Gastrocnemius medialis (tissue), 4 donors: Measurements from ENCODE around the gene TPT1. TPM values are rescaled to one million over a fixed set of nuclear protein-coding genes. Genes with fewer than 3 reads are reported as not detected.
A peak's percentile ranks its signal among the peaks of the same experiment; 100 is the strongest.

Experiments used
- ATAC-seq, 2 donors: fragments of 150-250 bp; one replicate each; pipeline ENCODE4 v1.9.1; 2016
- DNase-seq, 2 donors: peaks; one replicate each; pipeline ENCODE4 v3.0.0-alpha.2; 2019
- H3K27ac ChIP-seq, 4 donors: fragments of 200-600 bp; sonication (generic); 1 replicate in 1 of 4; 2 replicates in 3 of 4; pipeline ENCODE4 v1.5.1; 2016 to 2018; ENCODE audit warnings: mild to moderate bottlenecking in 2 of 4, moderate library complexity in 1 of 4
- H3K27me3 ChIP-seq, 3 donors: fragments of 200-600 bp; sonication (generic) in 2 of 3; 1 replicate in 1 of 3; 2 replicates in 2 of 3; pipeline versions ENCODE4 v1.5.1 to v1.6.0; 2016 to 2019; ENCODE audit warnings: mild to moderate bottlenecking in 1 of 3, moderate library complexity in 1 of 3
- H3K36me3 ChIP-seq, 2 donors: fragments of 200-600 bp; sonication (generic) in 1 of 2; one replicate each; pipeline ENCODE4 v1.5.1; 2017 to 2018
- H3K4me1 ChIP-seq, 2 donors: fragments of 200-600 bp; sonication (generic) in 1 of 2; one replicate each; pipeline ENCODE4 v1.5.1; 2016 to 2017; ENCODE audit warnings: mild to moderate bottlenecking in 2 of 2
- H3K4me3 ChIP-seq, 4 donors: fragments of 200-600 bp; sonication (generic) in 3 of 4; 1 replicate in 1 of 4; 2 replicates in 3 of 4; pipeline ENCODE4 v1.5.1; 2016 to 2019; ENCODE audit warnings: mild to moderate bottlenecking in 2 of 4
- H3K9me3 ChIP-seq, 3 donors: fragments of 200-600 bp; sonication (generic) in 2 of 3; 1 replicate in 1 of 3; 2 replicates in 2 of 3; pipeline ENCODE4 v1.5.1; 2016 to 2019
- CTCF ChIP-seq, 5 experiments: fragments of 450-650 bp in 3 of 5; fragments of 200-600 bp in 2 of 5; sonication (generic) in 2 of 5; IDR thresholded peaks in 4 of 5; conservative IDR thresholded peaks in 1 of 5; 1 replicate in 4 of 5; 2 replicates in 1 of 5; pipeline ENCODE4 v1.5.1; 2016 to 2019; ENCODE audit warnings: antibody characterized with exemption in 5 of 5, mild to moderate bottlenecking in 3 of 5, moderate library complexity in 3 of 5
- POLR2A ChIP-seq, 2 donors: fragments of 450-650 bp; IDR thresholded peaks; one replicate each; pipeline ENCODE4 v1.6.1; 2017; ENCODE audit warnings: antibody characterized with exemption in 2 of 2, mild to moderate bottlenecking in 2 of 2, moderate library complexity in 2 of 2
- in situ Hi-C, 4 donors: fragments of 200-750 bp; cut with MboI; loops; one replicate each; pipeline versions ENCODE4 v1.15.0 to v1.8.0; 2017; ENCODE audit warnings: low sequenced_read_pairs in 4 of 4
- intact Hi-C: fragments of 100-400 bp; cut with DNase I; formaldehyde crosslinking; loops from one replicate; pipeline ENCODE4 v1.15.1; 2023; ENCODE audit warnings: low total_unique reads
- total RNA-seq, 4 donors: library from RNA; depleted of rRNA; stranded (reverse); fragments of >200 nt; gene quantifications; one replicate each; pipeline versions ENCODE4 v1.1.0 to v1.2.3, GENCODE V29; 2016

TPT1 gene
- total RNA-seq, 4 donors from 2014 or later: 4,595 to 7,577 (median 5,951) TPM

- TF ChIP-seq CTCF (IDR thresholded peaks at IDR 0.05 in 4 of 5, conservative IDR thresholded peaks at IDR 0.05 in 1 of 5) (peak in 1 of 5 experiments; percentile 2), POLR2A (IDR thresholded peaks at IDR 0.05) (no peak)
- H3K4me1 ChIP-seq: peaks cover 28 to 43% of the 10 kb centered on the region in 2 donors
- H3K36me3 ChIP-seq: peaks cover 8 to 32% of the 10 kb centered on the region in 2 donors
Measured at GRCh38 chr13:45341799-45342500, 967 bp upstream of the TPT1 start.

GRCh38 chr13:45340422-45341033, 455 bp downstream of the TPT1 start:
- in situ Hi-C loops (loop anchor here in 1 of 4 donors (10.0 kb wide), 1 partner anchor 124 kb away; the partner anchor contains the start of gene COG3), intact Hi-C loops (loop anchor here (1.0 to 2.0 kb wide), 3 partner anchors 74 to 124 kb away; partner anchors contain the start of genes COG3 and SLC25A30)
- Histone ChIP-seq H3K27me3 (no peaks in the 10 kb centered on the region), H3K4me1 (peaks cover 42 to 57% of the 10 kb centered on the region in 2 donors), H3K36me3 (peaks cover 8 to 46% of the 10 kb centered on the region in 2 donors), H3K4me3 (peak overlapping the region; percentile 66 to 100 (median 90)), H3K27ac (peak overlapping the region; percentile 97 to 100 (median 99)), H3K9me3 (no peaks in the 10 kb centered on the region)
- peak; percentile 92 to 95 for DNase-seq
- TF ChIP-seq CTCF (IDR thresholded peaks at IDR 0.05 in 4 of 5, conservative IDR thresholded peaks at IDR 0.05 in 1 of 5): peak in 4 of 5 experiments; percentile 49 to 70 (median 66)
- TF ChIP-seq POLR2A (IDR thresholded peaks at IDR 0.05): no peak
- ATAC-seq: peak; percentile 70 to 72

More at GRCh38 chr13:45341799-45342500, 967 bp upstream of the TPT1 start:
- DNase-seq (peak; percentile 24 to 70), ATAC-seq (peak; percentile 26 to 32)
- no peaks in the 10 kb centered on the region for H3K9me3 ChIP-seq
- intact Hi-C loops: loop anchor here (1.0 to 2.0 kb wide), 3 partner anchors 73 to 122 kb away; partner anchors contain the start of genes COG3 and SLC25A30
- H3K27me3 ChIP-seq: no peaks in the 10 kb centered on the region
- H3K4me3 ChIP-seq: peak overlapping the region; percentile 73 to 100 (median 81)
- in situ Hi-C loops: loop anchor here in 1 of 4 donors (10.0 kb wide), 1 partner anchor 123 kb away; the partner anchor contains the start of gene COG3
- peak overlapping the region; percentile 97 to 100 (median 99) for H3K27ac ChIP-seq

- Histone ChIP-seq H3K36me3 (peaks cover 8 to 52% of the 10 kb centered on the region in 2 donors), H3K27ac (peak overlapping the region; percentile 97 to 100 (median 99)), H3K27me3 (no peaks in the 10 kb centered on the region), H3K4me3 (peak overlapping the region; percentile 66 to 100 (median 90)), H3K4me1 (peaks cover 49 to 64% of the 10 kb centered on the region in 2 donors), H3K9me3 (no peaks in the 10 kb centered on the region)
- no peak for ATAC-seq
- intact Hi-C loops: loop anchor here (2.0 to 10.0 kb wide), 2 partner anchors 75 to 1195 kb away; no protein-coding TSS in a partner anchor
- in situ Hi-C loops: loop anchor here in 1 of 4 donors (10.0 kb wide), 1 partner anchor 125 kb away; the partner anchor contains the start of gene COG3
- DNase-seq: no peak
- TF ChIP-seq POLR2A (IDR thresholded peaks at IDR 0.05) (no peak), CTCF (IDR thresholded peaks at IDR 0.05 in 4 of 5, conservative IDR thresholded peaks at IDR 0.05 in 1 of 5) (no peak)
Measured at GRCh38 chr13:45339867-45340266, 1.1 kb downstream of the TPT1 start.

GRCh38 chr13:45339399-45339798, 1.6 kb downstream of the TPT1 start:
- H3K4me1 ChIP-seq: peaks cover 54 to 68% of the 10 kb centered on the region in 2 donors
- no peaks in the 10 kb centered on the region for H3K9me3 ChIP-seq
- peak overlapping the region; percentile 66 to 100 (median 90) for H3K4me3 ChIP-seq
- peaks cover 8 to 56% of the 10 kb centered on the region in 2 donors for H3K36me3 ChIP-seq
- ATAC-seq: no peak
- in situ Hi-C loops (no loop called here), intact Hi-C loops (loop anchor here (10.0 kb wide), 1 partner anchor 1195 kb away; no protein-coding TSS in a partner anchor)
- no peak for TF ChIP-seq POLR2A (IDR thresholded peaks at IDR 0.05)
- H3K27me3 ChIP-seq: no peaks in the 10 kb centered on the region
- DNase-seq: no peak
- H3K27ac ChIP-seq: peak overlapping the region; percentile 97 to 100 (median 99)
